Fibroblast of gingiva (primary cell): ENCODE data around the gene UBA7.

ENCODE experiments used
- DNase-seq: peaks from one replicate; pipeline ENCODE4 v3.0.0-alpha.2; 2011; ENCODE audit warnings: low read depth

UBA7 gene

DNA sequence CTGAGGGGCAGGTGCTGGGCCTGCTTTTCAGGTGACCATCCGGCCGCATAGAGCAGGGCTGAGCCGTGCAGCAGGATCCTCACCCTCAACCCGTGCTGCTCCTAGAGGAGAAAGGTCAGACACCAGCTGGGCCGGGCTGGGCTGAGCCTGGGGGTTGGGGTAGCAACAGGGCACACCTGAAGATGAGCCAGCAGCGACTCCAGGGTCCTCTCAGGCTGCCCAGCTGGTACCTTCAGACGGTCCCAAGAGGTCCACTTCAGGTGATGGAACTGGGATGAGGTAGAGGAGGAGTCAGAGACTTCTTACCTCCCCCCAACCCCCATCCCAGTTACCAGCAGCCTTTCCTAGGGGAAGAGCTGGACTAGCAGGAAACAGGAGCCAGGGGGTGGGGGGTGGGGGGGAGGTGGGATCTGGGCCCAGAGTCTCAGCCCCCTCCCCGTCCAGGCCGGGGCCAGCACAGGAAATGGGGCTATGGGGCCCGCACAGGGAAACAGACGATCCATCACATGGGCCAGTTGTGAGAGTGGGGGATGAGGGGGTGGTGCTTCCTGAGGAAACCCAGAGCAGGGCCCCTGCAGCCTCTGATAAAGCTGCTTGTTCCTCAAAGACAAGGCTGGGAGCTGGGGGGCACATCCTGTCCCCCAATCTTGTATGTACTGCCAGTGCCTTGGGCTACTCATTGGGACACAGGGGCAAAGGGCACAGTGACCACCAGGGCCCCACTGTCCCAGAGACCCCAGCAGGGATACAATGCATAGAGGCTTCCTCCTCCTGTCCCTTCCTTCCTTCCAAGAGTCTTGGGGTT lies 7.7 kb downstream of the UBA7 start:
- DNase-seq: no peak

GRCh38 chr3:49805367-49805782 lies 8.4 kb downstream of the UBA7 start:
- DNase-seq: peak; percentile 98

DNA sequence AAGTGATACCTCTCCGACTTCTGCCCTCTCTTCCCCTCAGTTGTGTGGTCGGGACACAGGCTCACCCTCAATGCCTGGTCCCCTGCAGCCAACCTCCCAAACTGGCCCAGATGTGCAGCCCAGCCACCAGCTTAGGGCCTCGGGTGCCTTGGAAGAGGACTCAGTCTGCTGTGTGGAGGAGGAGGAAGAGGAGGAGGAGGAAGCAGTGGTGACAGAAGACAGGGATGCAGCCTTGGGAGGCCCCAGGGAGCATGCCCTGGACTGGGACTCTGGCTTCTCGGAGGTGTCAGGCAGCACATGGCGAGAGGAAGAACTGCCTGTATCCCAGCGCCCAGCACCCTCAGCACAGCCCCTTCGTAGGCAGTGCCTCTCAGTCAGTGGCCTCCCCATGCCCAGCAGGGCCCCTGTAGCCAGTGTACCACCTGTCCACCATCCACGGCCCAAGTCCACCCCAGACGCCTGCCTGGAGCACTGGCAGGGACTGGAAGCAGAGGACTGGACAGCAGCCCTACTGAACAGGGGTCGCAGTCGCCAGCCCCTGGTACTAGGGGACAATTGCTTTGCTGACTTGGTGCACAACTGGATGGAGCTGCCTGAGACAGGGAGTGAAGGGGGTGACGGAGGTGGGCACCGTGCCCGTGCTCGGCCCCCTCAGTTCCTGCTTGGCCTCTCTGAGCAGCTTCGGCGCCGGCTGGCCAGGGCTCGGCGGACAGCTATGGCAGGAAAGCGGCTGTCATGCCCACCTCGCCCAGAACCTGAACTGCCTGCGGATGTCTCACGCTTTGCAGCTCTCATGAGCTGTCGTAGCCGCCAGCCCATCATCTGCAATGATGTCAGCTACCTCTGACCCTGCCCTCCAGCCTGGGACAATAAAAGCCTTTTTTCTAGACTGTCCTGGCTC lies 9.4 kb downstream of the UBA7 start:
- no peak for DNase-seq

DNA sequence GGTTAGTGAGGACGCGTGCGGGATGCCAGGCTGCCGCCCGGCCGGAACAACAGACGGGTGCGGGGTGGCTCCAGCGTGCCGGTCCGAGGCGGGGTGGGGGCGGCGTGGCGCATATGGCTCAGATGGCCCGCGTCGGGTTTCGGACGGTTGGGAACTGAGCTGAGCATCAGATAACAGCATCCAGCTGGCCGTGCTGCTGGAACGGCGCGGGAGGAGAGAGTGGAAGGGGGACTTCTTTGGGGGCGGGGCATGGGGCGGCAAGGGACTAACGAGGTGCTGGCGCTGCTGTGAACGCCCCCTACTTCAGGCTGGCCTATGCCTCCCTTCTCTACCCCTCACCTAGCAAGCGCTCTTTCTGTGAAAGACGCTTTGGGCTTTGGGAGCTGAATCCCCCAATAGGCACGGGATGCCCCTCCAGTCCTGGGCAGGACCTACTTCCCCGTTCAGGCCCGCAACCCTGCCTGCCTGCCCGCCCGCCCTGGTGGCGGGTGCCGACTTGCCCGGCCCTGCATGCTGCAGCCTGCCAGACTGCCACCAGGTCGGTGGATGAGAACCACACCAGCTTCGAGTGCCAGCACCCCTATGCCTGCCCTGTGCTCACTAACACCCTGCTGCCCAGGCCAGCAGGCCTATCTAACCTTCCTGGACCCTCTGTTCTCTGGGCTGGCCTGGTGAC lies 10.2 kb downstream of the UBA7 start:
- DNase-seq: peak; percentile 58

DNA sequence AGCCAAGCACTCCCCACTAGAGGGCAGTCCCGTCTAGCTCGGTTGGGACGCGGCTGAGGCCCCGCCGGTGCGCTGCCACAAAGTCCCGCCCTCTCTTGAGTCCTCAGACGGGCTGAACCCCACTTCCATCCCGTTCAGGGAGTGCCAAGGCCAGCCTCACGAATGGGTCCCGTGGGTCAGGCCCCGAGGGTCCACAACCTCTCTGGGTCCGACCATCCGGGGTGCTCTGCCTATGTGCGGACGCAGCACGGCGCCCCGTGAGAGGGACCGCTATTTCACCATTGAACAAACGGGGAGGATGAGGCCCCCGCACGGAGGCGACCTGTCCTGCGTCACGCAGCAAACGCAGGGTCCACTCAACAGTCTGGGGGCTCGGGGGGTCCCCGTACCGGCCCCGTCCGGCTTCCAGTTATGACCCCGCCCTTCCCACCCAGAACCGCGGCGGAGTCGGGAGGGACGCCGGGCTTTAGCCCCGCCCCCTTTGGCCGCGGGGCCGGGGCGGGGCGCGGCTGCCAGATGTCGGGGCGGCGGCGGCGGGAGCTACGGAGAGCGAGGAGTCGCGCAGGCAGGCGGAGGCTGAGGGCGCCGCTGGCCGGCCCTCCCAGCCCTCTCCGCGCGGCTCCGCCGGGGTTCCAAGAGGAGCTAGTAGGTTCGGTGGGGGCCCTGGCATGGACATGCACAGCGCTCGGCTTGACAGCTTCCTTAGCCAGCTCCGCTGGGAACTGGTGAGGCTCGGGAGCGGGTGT lies 10.9 kb downstream of the UBA7 start, which contains the start of gene INKA1:
INKA1 (plus strand) TSS at position 543 of the 746 bp plus-strand sequence; CDS start at position 675, 132 bp downstream.
- DNase-seq: peak; percentile 78

- no peak for DNase-seq
These were observed 12.6 kb downstream of the UBA7 start for GRCh38 chr3:49801160-49801559.

- DNase-seq: peak; percentile 83
These were observed 14.0 kb downstream of the UBA7 start, which contains the start of gene CDHR4 for GRCh38 chr3:49799761-49800160. Gene CDHR4 (minus strand): TSS chr3:49799873. CDS start chr3:49799812, 61 bp downstream.

GRCh38 chr3:49799105-49799504 lies 14.6 kb downstream of the UBA7 start:
- no peak for DNase-seq

- no peak for DNase-seq
These were observed 18.5 kb downstream of the UBA7 start for GRCh38 chr3:49794926-49795905.

DNA sequence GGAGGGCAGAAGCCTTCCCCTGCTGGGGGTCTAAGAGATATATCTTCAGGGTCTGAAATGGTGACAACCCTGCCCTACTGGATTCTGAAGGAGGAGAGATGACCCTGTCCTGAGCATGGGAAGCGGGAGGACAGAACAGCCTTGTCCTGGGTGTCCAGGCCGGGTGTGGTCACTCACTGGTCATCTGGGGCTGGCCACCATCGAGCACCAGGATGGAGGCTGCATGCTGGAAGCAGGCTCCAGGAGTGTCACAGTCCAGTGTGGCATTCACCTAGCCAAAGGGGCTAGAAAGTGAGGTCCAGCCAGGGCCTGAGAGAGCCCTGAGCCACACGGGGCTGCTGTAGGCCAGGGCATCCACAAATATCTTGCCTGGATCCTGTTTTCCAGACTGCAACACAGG lies 19.3 kb downstream of the UBA7 start:
- no peak for DNase-seq

DNA sequence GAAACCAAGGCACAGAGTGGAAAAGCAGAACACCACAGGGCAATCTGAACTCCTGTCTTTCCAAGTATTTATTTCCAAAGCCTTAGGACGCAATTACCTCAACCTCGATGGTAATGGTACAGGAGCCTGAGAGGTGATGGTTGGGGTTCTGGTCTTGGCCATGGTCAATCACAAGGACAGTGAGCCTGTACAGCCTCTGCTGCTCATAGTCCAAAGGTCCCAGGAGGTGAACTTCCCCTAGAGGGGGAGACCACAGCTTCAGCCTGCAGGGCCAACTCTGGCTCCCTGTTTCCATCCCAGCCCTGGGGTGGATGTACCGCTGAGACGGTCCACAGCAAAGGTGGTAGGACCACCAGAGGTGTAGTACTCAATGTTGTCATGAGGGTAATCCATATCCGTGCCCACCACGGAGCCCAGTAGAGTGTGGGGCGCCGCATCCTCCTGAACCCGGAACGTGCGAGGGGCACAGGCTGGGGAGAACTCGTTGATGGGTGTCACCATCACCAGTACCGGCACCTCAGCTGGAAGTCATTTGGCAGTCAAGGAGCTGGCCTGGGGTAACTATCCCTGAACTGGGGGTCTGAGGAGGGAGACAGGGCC lies 20.2 kb downstream of the UBA7 start:
- no peak for DNase-seq

DNA sequence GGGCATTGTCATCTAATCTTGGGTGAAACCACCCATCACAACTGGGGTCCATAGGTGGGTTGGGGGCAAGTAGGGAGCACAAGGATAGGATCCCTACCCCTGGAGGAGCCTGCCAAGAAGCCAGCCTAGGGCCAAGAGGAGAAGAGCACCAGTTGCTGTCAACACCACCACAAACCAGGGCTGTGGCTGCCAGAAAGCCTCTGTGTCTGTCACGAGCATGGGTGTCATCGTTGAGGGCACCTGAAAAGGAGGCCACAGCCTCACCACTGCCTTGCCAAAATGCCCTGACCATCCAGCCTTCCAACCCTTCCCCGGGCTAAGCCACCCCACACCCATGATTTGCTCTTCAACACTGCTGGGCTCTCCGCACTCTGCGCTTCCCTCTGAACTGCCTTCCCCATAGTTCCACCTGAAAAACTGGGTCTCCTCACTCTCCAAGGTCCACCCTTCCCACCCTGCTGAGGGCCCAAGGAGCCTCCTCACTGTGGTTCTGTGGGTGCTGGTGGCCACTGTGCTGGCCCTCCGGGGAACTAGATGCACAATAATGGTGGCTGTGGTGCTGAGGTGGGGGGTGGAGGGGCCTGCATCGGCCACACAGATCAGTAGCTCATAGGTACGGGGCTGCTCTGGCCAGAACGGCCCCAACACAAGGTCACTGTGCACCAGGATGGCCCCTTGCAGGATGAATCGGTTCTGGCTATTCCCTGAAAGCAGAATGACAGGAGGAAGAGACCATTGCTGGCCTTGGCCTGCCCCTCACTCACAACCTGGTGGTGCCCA lies 21.2 kb downstream of the UBA7 start:
- DNase-seq: no peak

GRCh38 chr3:49791571-49791970 lies 22.2 kb downstream of the UBA7 start:
- no peak for DNase-seq

GRCh38 chr3:49790626-49791411 lies 22.9 kb downstream of the UBA7 start:
- DNase-seq: no peak

GRCh38 chr3:49788056-49788455 lies 25.7 kb downstream of the UBA7 start:
- no peak for DNase-seq

DNA sequence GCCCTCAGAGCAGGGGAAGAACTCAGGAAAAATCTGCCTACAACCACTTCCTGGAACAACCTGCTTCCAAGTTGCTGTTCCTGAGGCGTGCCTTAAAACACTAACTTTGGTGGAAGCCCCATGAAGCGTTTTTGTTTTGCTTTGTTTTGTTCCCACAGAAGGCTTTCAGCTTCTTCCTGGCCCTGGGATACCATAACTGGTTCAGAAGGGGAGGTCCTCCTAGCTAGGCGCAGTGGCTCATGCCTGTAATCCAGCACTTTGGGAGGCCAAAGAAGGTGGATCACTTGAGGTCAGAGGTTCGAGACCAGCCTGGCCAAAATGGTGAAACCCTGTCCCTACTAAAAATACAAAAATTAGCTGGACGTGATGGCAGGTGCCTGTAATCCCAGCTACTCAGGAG lies 26.2 kb downstream of the UBA7 start:
- DNase-seq: no peak

- no peak for DNase-seq
These were observed 26.6 kb downstream of the UBA7 start for GRCh38 chr3:49787182-49787464.

DNA sequence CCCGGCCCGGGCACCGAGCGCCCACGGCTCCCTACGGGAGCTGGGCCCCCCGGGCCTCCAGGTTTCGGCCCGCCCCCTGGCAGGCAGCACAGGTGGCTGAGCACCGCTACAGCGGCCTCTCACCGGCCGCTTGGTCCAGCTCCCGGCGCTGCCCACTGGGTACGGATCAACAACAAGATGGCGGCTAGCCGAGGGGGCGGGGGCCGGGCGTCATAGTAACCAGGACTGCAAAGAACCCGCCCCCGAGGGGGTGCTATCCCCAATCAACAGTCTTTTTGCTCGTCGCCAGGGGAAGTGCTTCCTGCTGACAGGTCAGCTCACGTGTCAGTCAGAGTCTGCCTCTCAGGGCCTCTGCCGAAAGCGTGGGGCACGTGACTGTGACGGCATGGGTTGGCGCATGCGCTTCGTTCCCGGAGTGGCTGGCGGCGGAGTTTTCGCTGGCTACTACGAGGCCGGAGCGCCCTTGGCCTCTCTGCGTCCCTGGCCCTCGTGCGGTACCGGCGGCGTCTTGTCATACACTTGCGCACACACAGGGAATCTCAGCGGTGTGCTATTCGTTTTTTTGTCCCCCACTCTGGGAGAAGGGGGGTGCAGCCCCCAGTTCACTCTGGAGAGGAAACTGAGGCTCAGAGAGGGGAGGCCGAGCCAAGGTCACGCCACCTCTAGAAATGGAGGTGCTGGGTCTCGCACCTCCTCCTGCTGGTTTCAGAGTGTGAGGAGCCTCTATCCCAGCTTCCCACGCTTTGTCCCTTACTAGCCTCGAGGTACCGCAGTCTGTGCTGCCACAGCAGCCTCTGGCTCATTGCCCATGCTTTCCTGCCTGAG lies 27.2 kb downstream of the UBA7 start, which contains the start of gene IP6K1:
IP6K1 (minus strand) TSS at position 186 of the 825 bp plus-strand sequence. CDS start 38,502 bp downstream, outside the sequence.
- peak; percentile 100 for DNase-seq
